ENCODE data around the gene ZNF366.

ZNF366 gene

GRCh38 chr5:72448368-72448767, 58.8 kb downstream of the ZNF366 start:
- H3K27ac ChIP-seq (replicated peaks) = no peak overlapping the region

GRCh38 chr5:72447751-72448150, 59.5 kb downstream of the ZNF366 start:
- Histone ChIP-seq H3K4me3 (replicated peaks; ENCODE audit: insufficient read depth, low read length) (no peak overlapping the region), H3K27ac (replicated peaks) (no peak overlapping the region), H3K27me3 (ENCODE audit: insufficient read depth, poor library complexity, severe bottlenecking) (no peaks in the 10 kb centered on the region)
- TF ChIP-seq POLR2AphosphoS5 (IDR thresholded peaks at IDR 0.05; ENCODE audit: low read depth) = no peak
- TF ChIP-seq SPI1 (IDR thresholded peaks at IDR 0.05; ENCODE audit: borderline replicate concordance, low read depth) = no peak
- TF ChIP-seq GABPA (IDR thresholded peaks at IDR 0.05; ENCODE audit: low read depth) = no peak
- no peak for TF ChIP-seq REST (IDR thresholded peaks at IDR 0.05; ENCODE audit: insufficient replicate concordance, low read depth)
- no peak for TF ChIP-seq CTCF (IDR thresholded peaks at IDR 0.05; ENCODE audit: insufficient read depth, low read length)
- no peak for DNase-seq (ENCODE audit: low read depth in 1 of 2, low spot score in 1 of 2)

More at GRCh38 chr5:72448368-72448767, 58.8 kb downstream of the ZNF366 start:
- no peak for TF ChIP-seq CTCF (IDR thresholded peaks at IDR 0.05; ENCODE audit: insufficient read depth, low read length)
- TF ChIP-seq POLR2AphosphoS5 (IDR thresholded peaks at IDR 0.05; ENCODE audit: low read depth) = no peak
- no peak for TF ChIP-seq REST (IDR thresholded peaks at IDR 0.05; ENCODE audit: insufficient replicate concordance, low read depth)
- no peak overlapping the region for H3K4me3 ChIP-seq (replicated peaks; ENCODE audit: insufficient read depth, low read length)
- no peak for DNase-seq (ENCODE audit: low read depth in 1 of 2, low spot score in 1 of 2)
- no peaks in the 10 kb centered on the region for H3K27me3 ChIP-seq (ENCODE audit: insufficient read depth, poor library complexity, severe bottlenecking)

GRCh38 chr5:72445969-72446368, 61.2 kb downstream of the ZNF366 start:
- TF ChIP-seq GABPA (IDR thresholded peaks at IDR 0.05; ENCODE audit: low read depth) (no peak), POLR2AphosphoS5 (IDR thresholded peaks at IDR 0.05; ENCODE audit: low read depth) (no peak), CTCF (IDR thresholded peaks at IDR 0.05; ENCODE audit: insufficient read depth, low read length) (no peak), REST (IDR thresholded peaks at IDR 0.05; ENCODE audit: insufficient replicate concordance, low read depth) (no peak), SPI1 (IDR thresholded peaks at IDR 0.05; ENCODE audit: borderline replicate concordance, low read depth) (no peak)
- no peak overlapping the region for H3K27ac ChIP-seq (replicated peaks)
- H3K4me3 ChIP-seq (replicated peaks; ENCODE audit: insufficient read depth, low read length) = no peak overlapping the region
- H3K27me3 ChIP-seq (ENCODE audit: insufficient read depth, poor library complexity, severe bottlenecking) = no peaks in the 10 kb centered on the region
- no peak for DNase-seq (ENCODE audit: low read depth in 1 of 2, low spot score in 1 of 2)
